ENCODE data around the gene YPEL1. TPM values are rescaled to one million over a fixed set of nuclear protein-coding genes. Genes with fewer than 3 reads are reported as not detected.
A peak's percentile ranks its signal among the peaks of the same experiment; 100 is the strongest.

YPEL1 gene
- total and polyA plus RNA-seq, 2 donors (not counting 1 experiment from before 2014, with no cell fraction given): 14.9 to 17.0 TPM

DNA sequence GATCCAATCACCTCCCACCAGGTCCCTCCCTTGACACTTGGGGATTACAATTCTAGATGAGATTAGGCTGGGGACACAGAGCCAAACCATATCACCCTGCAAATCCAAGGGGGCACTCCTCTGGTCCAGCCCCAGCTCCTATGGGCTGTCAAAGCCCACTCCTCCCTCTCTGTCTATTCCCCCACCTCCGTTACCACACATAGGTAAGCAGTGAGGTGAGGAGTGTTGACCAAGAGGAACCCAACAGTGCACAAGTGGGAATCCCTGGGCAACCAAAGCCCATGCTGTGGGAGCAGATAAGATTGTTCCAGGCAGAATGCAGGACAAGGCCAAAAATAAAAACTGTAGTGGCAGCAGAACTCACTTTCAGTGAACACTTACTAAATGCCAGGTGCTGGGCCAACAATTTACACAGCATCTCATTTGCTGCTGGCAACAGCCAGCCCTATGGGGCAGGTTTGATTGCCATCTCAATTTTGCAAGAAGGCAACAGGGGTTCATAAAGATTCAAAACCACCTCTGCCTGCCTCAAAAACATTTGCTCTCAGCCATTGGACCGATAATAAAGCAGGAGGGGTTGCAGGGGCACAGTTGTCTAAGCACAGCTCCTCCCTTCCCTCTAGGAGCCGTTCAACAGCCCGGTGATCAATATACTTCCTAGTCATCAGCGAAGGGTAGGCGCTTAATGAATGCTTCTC lies 84.6 kb downstream of the YPEL1 start:
- Histone ChIP-seq H3K9ac (ENCODE audit: low read length) (peak overlapping the region; percentile 65), H3K9me3 (ENCODE audit: control extremely low read depth in 1 of 3, control insufficient read depth in 2 of 3, insufficient read depth in 1 of 3, low read length in 2 of 3) (no peaks in the 10 kb centered on the region), H4K20me1 (ENCODE audit: control insufficient read depth, insufficient read depth, low read length, poor library complexity, severe bottlenecking) (peaks cover 25% of the 10 kb centered on the region), H3K79me2 (ENCODE audit: control insufficient read depth, insufficient read depth, low read length) (peaks cover 11% of the 10 kb centered on the region), H3K4me3 (ENCODE audit: control extremely low read depth in 1 of 5, extremely low read depth in 1 of 5, insufficient read depth in 1 of 5, low read depth in 2 of 5, low read length in 4 of 5) (peak overlapping the region; percentile 16 to 67 (median 58)), H3K36me3 (replicated peaks in 1 of 2; ENCODE audit: control extremely low read depth in 1 of 2, control insufficient read depth in 1 of 2, extremely low read depth in 1 of 2, insufficient read depth in 2 of 2, low read length in 1 of 2) (peaks cover 0 to 4% of the 10 kb centered on the region in 2 experiments), H3K4me2 (replicated peaks; ENCODE audit: low read depth, low read length, poor library complexity, severe bottlenecking) (peak overlapping the region; percentile 84), H3K4me1 (ENCODE audit: control insufficient read depth in 2 of 2, insufficient read depth in 2 of 2, low read length in 2 of 2) (peaks cover 10 to 30% of the 10 kb centered on the region in 2 donors), H3K27ac (ENCODE audit: low read length in 2 of 2) (no peak overlapping the region), H2AFZ (ENCODE audit: insufficient read depth, low read depth, low read length, poor library complexity, severe bottlenecking) (peak overlapping the region; percentile 93), H3K27me3 (replicated peaks in 1 of 4; ENCODE audit: control extremely low read depth in 1 of 4, control insufficient read depth in 3 of 4, insufficient read depth in 4 of 4, low read length in 3 of 4) (no peaks in the 10 kb centered on the region)
- no peak for ATAC-seq (ENCODE audit: low read depth)
- H3K4me1 Mint-ChIP-seq: peaks cover 25% of the 10 kb centered on the region
- ChIA-PET POLR2A (interaction anchor here (1.7 kb wide), 1 partner anchor 8 kb away, joined by 7 read pairs; no protein-coding TSS in a partner anchor), CTCF (interaction anchor here (1.9 kb wide), 1 partner anchor 8 kb away, joined by 7 read pairs; the partner anchor contains the start of gene SDF2L1)
- no peaks in the 10 kb centered on the region for H3K27me3 Mint-ChIP-seq
- DNase-seq: no peak
- no peaks in the 10 kb centered on the region for H3K9me3 Mint-ChIP-seq (ENCODE audit: insufficient read depth)
- H3K4me3 Mint-ChIP-seq: peak overlapping the region; percentile 91
- 3% methylated on average over 5 of the region's 6 CpGs for WGBS (ENCODE audit: insufficient coverage)
- no peak overlapping the region for H3K27ac Mint-ChIP-seq
- TF ChIP-seq, protein P1, sequence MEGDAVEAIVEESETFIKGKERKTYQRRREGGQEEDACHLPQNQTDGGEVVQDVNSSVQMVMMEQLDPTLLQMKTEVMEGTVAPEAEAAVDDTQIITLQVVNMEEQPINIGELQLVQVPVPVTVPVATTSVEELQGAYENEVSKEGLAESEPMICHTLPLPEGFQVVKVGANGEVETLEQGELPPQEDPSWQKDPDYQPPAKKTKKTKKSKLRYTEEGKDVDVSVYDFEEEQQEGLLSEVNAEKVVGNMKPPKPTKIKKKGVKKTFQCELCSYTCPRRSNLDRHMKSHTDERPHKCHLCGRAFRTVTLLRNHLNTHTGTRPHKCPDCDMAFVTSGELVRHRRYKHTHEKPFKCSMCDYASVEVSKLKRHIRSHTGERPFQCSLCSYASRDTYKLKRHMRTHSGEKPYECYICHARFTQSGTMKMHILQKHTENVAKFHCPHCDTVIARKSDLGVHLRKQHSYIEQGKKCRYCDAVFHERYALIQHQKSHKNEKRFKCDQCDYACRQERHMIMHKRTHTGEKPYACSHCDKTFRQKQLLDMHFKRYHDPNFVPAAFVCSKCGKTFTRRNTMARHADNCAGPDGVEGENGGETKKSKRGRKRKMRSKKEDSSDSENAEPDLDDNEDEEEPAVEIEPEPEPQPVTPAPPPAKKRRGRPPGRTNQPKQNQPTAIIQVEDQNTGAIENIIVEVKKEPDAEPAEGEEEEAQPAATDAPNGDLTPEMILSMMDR (IDR thresholded peaks at IDR 0.05): no peak
- no peak for TF ChIP-seq EZH2 (IDR thresholded peaks at IDR 0.05; ENCODE audit: borderline replicate concordance, insufficient read depth, low read depth, low read length, poor library complexity, severe bottlenecking)
- intact Hi-C loops (cut with micrococcal nuclease): no loop called here

DNA sequence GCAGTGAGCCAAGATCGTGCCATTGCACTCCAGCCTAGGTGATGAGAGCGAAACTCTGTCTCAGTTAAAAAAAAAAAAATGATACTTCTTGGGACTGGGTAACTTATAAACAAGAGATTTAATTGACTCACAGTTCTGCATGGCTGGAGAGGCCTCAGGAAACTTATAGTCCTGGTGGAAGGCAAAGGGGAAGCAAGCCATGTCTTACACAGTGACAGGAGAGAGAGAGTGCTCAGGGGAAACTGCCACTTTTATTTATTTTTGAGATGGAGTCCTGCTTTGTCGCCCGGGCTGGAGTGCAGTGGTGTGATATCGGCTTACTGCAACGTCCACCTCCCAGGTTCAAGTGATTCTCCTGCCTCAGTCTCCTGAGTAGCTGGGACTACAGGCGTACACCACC lies 85.3 kb downstream of the YPEL1 start:
- Histone ChIP-seq H3K27me3 (replicated peaks in 1 of 4; ENCODE audit: control extremely low read depth in 1 of 4, control insufficient read depth in 3 of 4, insufficient read depth in 4 of 4, low read length in 3 of 4) (no peaks in the 10 kb centered on the region), H3K36me3 (replicated peaks in 1 of 2; ENCODE audit: control extremely low read depth in 1 of 2, control insufficient read depth in 1 of 2, extremely low read depth in 1 of 2, insufficient read depth in 2 of 2, low read length in 1 of 2) (peaks cover 0 to 4% of the 10 kb centered on the region in 2 experiments), H3K9me3 (ENCODE audit: control extremely low read depth in 1 of 3, control insufficient read depth in 2 of 3, insufficient read depth in 1 of 3, low read length in 2 of 3) (no peaks in the 10 kb centered on the region), H3K4me3 (ENCODE audit: control extremely low read depth in 1 of 5, extremely low read depth in 1 of 5, insufficient read depth in 1 of 5, low read depth in 2 of 5, low read length in 4 of 5) (no peak overlapping the region), H3K4me2 (replicated peaks; ENCODE audit: low read depth, low read length, poor library complexity, severe bottlenecking) (no peak overlapping the region), H4K20me1 (ENCODE audit: control insufficient read depth, insufficient read depth, low read length, poor library complexity, severe bottlenecking) (peaks cover 25% of the 10 kb centered on the region), H2AFZ (ENCODE audit: insufficient read depth, low read depth, low read length, poor library complexity, severe bottlenecking) (no peak overlapping the region), H3K79me2 (ENCODE audit: control insufficient read depth, insufficient read depth, low read length) (peaks cover 11% of the 10 kb centered on the region), H3K4me1 (ENCODE audit: control insufficient read depth in 2 of 2, insufficient read depth in 2 of 2, low read length in 2 of 2) (peaks cover 10 to 30% of the 10 kb centered on the region in 2 donors), H3K27ac (ENCODE audit: low read length in 2 of 2) (no peak overlapping the region), H3K9ac (ENCODE audit: low read length) (no peak overlapping the region)
- Mint-ChIP-seq H3K27ac (no peak overlapping the region), H3K4me1 (peaks cover 25% of the 10 kb centered on the region), H3K9me3 (ENCODE audit: insufficient read depth) (no peaks in the 10 kb centered on the region), H3K27me3 (no peaks in the 10 kb centered on the region), H3K4me3 (peak overlapping the region; percentile 49)
- DNase-seq (no peak), ATAC-seq (ENCODE audit: low read depth) (no peak)
- intact Hi-C loops (cut with micrococcal nuclease): no loop called here
- no peak for TF ChIP-seq EZH2 (IDR thresholded peaks at IDR 0.05; ENCODE audit: borderline replicate concordance, insufficient read depth, low read depth, low read length, poor library complexity, severe bottlenecking)
- TF ChIP-seq, protein P1 (IDR thresholded peaks at IDR 0.05): no peak
- POLR2A ChIA-PET: no interaction called here
- WGBS (ENCODE audit: insufficient coverage): 90% methylated on average over 7 of the region's 7 CpGs
- CTCF ChIA-PET: no interaction called here

Measured in B cell (primary cell).